Fibroblast of peridontal ligament (primary cell): ENCODE results near the gene SOBP.

Experiments used
- DNase-seq: peaks from one replicate; pipeline ENCODE4 v3.0.0-alpha.2; 2010; ENCODE audit errors: extremely low read depth

SOBP gene

DNA sequence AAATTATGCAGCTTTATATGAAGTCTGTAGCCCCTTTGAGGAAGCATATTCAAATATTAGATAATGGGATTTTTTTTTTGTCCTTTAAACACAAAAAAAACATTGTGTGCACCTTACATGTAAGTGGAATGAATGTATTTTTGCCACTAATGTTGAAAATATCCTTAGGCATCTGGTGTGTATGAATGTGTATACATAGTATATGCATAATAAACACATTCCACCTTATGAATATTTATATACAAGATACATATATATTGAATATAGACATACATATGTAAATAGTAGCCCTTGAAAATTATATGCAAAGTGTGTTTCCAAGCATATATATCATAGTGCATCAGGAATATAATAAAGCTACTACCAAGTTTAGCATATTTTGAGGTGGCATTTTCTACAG, 94.8 kb downstream of the SOBP start:
- no peak for DNase-seq

- no peak for DNase-seq
Measured at GRCh38 chr6:107585815-107586435, 96.0 kb downstream of the SOBP start.

DNA sequence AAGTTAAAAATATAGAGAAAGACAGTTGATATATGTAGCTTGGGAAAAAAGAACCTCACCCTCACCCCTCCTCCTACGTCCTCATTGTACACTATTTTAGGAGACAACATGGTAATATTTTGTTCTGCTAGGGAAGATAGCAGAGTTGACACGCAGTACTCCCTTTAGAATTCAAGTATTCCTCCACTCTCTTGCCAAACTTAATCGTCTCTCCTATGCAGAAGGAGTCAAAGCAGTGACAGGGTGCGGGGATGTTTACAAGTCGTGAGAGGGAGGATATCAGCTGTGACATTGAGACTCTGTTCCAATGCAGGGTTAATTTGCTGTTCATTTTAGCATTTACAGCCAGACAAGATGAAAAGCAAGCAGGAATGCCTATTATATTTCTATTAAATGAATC, 97.5 kb downstream of the SOBP start:
- no peak for DNase-seq

GRCh38 chr6:107589199-107589598, 99.3 kb downstream of the SOBP start:
- DNase-seq: no peak

GRCh38 chr6:107589934-107590333, 100.0 kb downstream of the SOBP start:
- DNase-seq: no peak

- DNase-seq: no peak
Measured at GRCh38 chr6:107590378-107590777, 100.5 kb downstream of the SOBP start.

DNA sequence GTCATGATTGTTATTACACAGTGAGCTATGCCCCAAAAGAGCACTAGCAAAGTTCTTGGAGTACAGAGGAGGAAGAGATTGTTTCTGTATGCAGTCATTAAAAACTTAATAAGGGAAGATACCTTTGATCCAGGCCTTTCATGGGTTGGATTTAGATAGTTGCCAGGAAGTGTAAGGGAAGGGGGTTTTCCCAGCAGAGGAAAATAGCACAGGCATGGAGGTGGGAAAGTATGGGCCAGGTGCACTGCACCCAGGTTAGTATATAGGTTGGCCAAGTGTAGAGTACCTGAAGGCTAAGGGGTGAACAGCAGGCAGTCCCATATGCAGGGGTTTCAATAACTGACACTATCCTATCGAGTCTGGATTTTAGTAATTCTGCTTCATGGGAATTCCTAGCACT, 101.4 kb downstream of the SOBP start:
- DNase-seq: no peak

DNA sequence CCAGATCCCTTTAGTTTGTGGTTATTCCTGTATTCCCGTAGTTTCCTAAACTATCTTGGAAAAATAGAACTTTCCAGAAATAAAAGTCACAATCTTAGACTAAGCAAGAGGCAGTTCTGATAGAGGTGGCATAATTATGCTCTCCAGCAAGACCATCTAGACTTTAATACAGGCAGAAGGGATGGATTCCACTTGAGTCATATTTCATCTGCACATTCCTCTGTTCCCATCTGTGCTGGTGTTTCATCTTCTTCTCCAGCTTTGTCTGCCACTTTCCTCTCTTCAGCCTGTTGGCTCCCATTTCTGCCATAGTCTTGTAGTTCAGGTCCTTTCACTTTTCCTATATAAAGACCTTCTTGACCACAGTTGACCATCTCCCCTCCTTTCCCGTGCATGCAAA, 102.9 kb downstream of the SOBP start:
- DNase-seq: peak; percentile 10

DNA sequence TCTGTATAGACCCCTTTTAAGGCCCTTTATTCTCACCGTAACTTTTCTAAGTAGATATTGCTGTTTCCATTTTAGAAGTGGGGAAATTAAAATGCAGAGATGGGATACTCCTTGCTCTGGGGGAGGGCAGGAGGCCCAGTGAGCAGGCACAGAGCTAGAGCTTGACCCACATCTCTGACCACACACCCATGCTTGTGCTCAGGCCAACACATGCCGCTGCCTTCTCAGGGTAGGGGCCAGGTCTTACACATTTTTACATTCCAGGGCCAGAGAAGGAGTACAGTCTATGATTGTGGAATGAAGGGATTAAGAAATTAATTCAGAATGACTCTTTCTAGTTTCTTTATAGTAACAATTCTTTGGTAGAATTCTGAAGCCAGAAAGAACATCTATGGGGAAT, 104.8 kb downstream of the SOBP start:
- DNase-seq: peak; percentile 27

DNA sequence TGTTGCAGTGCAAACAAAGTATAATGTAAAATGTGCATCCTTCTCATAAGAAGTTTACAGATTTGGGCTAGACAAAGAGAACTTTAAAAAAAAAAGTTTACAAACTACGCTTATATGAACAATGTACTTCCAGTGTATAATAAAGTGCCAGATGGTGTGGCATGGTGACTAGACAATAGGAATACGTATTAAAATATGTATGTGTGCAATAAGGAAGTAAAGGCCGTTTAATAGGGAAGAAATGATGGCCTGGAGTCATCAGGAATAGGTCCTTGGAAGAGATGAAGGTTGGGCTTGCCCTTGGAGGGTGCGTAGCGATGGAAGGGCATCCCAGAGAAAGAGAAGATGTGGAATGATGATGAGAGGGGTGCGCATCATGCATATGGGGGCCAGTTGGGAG, 108.2 kb downstream of the SOBP start:
- DNase-seq: no peak

- no peak for DNase-seq
Measured at GRCh38 chr6:107599043-107599442, 109.1 kb downstream of the SOBP start.

- DNase-seq: no peak
Measured at GRCh38 chr6:107600121-107600520, 110.2 kb downstream of the SOBP start.

DNA sequence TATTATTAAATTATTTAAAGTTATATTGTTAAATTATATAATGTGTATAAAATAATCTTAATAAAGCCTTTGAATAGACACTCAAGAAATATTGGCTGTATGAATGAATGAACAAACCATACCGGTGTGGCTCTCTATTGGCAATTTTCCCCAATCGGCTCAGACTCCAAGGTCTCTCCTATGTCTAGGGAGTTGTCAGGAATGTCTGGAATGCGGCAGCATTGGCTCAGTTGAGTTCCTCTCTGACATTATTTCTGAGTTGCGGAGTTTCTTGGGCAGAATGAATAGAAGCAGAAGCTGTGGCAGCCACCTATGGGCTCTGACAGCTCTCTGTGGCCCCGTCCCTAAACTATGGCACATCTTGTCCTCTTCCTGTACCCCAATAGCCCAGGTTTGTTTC, 111.0 kb downstream of the SOBP start:
- DNase-seq: peak; percentile 43

- DNase-seq: no peak
Measured at GRCh38 chr6:107601406-107601805, 111.5 kb downstream of the SOBP start.

DNA sequence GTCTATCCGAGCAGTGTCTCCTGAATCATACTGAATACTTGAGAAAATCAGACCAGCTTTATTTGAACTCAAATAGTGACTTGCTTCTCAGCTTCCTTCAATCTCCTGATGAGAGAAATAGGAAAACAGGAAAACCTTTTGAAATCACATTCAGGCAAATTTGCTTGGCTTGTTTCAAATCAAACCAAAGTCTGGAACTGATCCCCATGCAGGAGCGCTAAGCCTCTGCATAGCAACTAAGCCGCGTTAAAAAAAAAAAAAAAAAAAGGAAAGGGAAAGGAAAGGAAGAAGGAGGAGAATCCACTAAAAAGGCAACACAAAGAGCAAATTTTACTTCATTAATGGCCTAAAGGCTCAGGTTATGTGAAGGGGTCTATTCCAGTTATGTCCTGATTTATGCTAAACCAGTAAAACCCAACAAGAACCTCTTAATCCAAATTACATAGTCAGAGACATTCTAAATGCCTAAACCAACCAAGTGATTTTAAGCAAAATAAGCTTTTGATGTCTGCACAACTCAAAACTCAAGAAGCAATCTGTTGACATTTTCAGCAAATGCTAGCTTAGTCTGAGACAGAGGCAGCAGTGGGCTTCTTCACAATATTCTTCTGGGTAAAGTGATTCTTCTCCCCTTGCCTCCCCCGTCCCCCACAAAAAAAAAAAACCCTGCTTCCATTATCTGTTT, 112.5 kb downstream of the SOBP start:
- DNase-seq: no peak

DNA sequence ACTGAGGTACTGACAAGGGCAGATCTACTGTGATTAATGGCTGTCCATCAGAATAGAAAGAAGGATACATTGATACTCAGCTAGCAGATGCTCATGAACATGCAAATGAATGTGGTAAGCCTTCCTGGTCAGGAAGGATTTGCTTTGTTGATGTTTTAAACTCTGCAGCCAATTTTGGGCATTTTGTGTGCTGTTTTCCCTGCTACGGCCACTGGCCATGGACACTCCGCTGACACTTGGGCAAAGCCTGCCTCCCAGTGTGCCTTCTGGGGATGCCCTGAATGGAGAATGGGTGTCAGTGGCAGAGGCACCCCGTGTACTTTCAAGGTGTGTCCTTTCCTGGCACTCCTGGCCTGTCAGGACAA, 113.1 kb downstream of the SOBP start:
- DNase-seq: no peak

GRCh38 chr6:107604549-107604948, 114.6 kb downstream of the SOBP start:
- DNase-seq: no peak

GRCh38 chr6:107606407-107606806, 116.5 kb downstream of the SOBP start:
- DNase-seq: no peak

DNA sequence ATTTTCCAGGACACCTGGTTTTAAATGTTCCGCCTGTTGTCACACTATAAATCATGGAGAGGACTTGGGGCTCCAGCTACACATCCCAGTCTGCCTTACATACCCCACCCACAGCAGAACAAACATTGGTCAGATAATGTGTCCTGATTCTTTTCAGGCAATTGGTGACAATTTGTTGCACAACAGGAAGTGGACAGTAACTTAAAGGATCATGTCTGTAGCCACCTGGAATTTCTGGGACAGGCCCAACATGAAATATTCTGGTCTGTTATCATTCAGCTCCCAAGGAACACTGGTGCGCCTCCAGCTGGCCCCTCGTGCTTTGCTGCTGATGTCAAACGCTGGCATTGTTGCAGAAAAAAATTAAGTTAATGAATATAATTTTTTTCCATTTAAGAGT, 117.2 kb downstream of the SOBP start:
- DNase-seq: no peak

- no peak for DNase-seq
Measured at GRCh38 chr6:107611094-107611810, 121.3 kb downstream of the SOBP start.

DNA sequence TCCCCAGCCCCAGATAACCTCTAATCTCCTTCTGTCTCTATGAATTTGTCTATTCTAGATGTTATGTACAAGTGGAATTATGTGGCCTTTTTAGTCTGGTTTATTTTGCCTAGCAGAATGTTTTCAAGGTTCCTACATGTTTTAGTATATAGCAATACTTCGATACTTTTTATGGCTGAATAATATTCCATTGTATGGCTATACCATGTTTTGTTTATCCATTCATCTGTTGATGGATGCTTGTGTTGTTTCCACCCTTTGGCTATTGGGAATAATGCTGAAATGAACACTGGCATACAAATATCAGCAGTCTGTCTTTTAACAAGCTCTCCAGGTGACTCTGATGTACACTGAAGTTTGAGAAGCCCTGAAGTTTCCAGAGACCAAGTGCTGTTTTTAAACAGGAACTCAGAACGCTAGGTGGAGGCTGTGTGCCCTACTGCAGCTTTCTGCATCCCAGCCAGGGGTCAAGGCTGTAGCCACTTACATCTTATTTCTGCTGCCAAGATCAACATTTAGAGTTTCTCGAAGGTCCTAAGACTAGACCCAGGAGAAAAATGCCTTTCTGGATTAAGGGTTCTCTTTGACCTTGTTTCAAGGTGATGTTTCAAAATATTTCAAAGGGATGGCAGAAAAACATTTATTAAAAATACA, 123.0 kb downstream of the SOBP start:
- DNase-seq: no peak

DNA sequence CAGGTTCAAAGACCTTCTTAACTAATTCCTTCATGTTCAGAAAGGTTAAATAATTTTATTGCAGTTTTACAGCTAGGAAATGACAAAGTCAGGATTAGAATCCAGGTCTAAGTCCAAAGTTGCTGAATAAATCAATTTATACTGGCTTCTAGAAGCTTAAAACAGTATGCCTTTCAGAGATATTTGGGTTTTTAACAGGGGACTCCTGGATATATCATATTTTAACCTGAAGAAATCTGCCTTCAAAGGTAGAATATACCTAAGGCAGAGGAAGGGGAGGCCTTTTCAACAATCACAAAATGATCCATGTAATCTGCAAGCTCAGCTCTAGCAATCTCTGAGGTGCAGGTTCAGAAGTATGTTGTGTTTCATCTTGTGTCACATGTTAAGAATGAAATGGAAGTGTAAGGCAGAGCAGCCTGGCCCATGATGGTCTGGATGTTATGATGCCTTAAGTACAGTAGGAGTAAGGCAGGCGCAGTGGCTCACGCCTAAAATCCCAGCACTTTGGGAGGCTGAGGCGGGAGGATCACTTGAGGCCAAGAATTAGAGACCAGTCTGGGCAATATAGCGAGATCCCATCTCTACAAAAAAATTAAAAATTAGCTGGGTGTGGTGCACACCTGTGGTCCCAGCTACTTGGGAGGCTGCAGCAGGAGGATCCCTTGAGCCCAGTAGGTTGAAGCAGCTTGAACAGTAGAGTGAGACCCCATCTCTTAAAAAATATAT, 123.9 kb downstream of the SOBP start:
- no peak for DNase-seq
